WERI-Rb-1 (cell line): ENCODE results near the gene UNC13C.

ENCODE experiments used
- DNase-seq: peaks from one replicate; pipeline ENCODE4 v3.0.0-alpha.2; 2020
- H3K27ac ChIP-seq: fragments of 250-450 bp; sonication (Bioruptor Pico); 2 replicates; pipeline ENCODE4 v1.5.1; 2020; ENCODE audit warnings: mild to moderate bottlenecking, moderate library complexity
- H3K27me3 ChIP-seq: fragments of 250-450 bp; sonication (Bioruptor Pico); 2 replicates; pipeline ENCODE4 v1.5.1; 2021; ENCODE audit warnings: mild to moderate bottlenecking, low read depth, moderate library complexity; ENCODE audit not compliant: insufficient read depth, severe bottlenecking
- H3K36me3 ChIP-seq: fragments of 250-450 bp; sonication (Bioruptor Pico); 2 replicates; pipeline ENCODE4 v1.5.1; 2020; ENCODE audit warnings: mild to moderate bottlenecking, moderate library complexity
- H3K4me3 ChIP-seq: 2 replicates; pipeline ENCODE4 v1.5.1; 2011; ENCODE audit warnings: low read depth, mild to moderate bottlenecking, control low read depth, low read length
- H3K9me3 ChIP-seq: fragments of 250-450 bp; sonication (Bioruptor Pico); 2 replicates; pipeline ENCODE4 v1.5.1; 2021; ENCODE audit warnings: mild to moderate bottlenecking, moderate library complexity; ENCODE audit not compliant: severe bottlenecking
- TF ChIP-seq, protein P1 (sequence below): IDR thresholded peaks from 2 replicates; pipeline ENCODE4 v1.5.1; 2011; ENCODE audit warnings: low read depth, mild to moderate bottlenecking, control low read depth, inconsistent platforms, low read length

Gene UNC13C

DNA sequence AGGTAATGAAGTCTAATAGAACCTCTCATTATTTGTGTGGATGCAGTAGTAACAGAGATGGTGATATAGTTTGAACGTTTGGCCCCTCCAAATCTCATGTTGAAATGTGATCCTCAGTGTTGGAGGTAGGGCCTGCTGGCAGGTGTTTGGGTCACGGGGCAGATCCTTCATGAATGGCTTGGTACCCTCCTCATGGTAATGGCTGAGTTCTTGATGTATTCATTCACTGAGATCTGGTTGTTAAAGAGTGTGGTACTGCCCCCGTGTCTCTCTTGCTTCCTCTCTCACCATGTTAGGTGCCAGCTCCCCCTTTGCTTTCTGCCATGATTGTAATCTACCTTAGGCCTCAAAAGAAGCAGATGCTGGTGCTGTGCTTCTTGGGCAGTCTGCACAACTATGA is 606.8 kb downstream of the UNC13C start:
- Histone ChIP-seq H3K4me3 (no peak overlapping the region), H3K27me3 (no peaks in the 10 kb centered on the region), H3K36me3 (no peaks in the 10 kb centered on the region), H3K9me3 (no peaks in the 10 kb centered on the region), H3K27ac (no peak overlapping the region)
- TF ChIP-seq, protein P1, sequence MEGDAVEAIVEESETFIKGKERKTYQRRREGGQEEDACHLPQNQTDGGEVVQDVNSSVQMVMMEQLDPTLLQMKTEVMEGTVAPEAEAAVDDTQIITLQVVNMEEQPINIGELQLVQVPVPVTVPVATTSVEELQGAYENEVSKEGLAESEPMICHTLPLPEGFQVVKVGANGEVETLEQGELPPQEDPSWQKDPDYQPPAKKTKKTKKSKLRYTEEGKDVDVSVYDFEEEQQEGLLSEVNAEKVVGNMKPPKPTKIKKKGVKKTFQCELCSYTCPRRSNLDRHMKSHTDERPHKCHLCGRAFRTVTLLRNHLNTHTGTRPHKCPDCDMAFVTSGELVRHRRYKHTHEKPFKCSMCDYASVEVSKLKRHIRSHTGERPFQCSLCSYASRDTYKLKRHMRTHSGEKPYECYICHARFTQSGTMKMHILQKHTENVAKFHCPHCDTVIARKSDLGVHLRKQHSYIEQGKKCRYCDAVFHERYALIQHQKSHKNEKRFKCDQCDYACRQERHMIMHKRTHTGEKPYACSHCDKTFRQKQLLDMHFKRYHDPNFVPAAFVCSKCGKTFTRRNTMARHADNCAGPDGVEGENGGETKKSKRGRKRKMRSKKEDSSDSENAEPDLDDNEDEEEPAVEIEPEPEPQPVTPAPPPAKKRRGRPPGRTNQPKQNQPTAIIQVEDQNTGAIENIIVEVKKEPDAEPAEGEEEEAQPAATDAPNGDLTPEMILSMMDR: no peak
- no peak for DNase-seq

DNA sequence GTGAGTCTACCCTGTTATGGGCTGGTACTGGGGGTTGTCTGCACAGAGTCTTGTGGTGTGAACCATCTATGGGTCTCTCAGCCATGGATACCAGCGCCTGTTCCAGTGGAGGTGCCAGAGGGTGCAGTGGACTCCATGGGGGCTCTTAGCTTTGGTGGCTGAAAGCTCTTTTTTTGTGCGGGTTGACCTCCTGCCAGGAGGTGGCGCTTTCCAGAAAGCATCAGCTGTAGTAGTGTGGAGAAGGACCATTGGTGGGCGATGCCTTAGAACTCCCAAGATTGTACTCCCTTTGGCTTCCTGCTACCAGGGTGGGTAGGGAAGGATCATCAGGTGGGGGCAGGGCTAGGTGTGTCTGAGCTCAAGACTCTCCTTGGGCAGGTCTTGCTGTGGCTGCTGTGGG is 615.9 kb downstream of the UNC13C start:
- H3K9me3 ChIP-seq: no peaks in the 10 kb centered on the region
- TF ChIP-seq, protein P1: peak; percentile 26; the same call in 1 of the 2 replicates
- peak; percentile 8 for DNase-seq
- H3K27ac ChIP-seq: no peak overlapping the region
- H3K36me3 ChIP-seq: no peaks in the 10 kb centered on the region
- no peak overlapping the region for H3K4me3 ChIP-seq
- no peaks in the 10 kb centered on the region for H3K27me3 ChIP-seq

DNA sequence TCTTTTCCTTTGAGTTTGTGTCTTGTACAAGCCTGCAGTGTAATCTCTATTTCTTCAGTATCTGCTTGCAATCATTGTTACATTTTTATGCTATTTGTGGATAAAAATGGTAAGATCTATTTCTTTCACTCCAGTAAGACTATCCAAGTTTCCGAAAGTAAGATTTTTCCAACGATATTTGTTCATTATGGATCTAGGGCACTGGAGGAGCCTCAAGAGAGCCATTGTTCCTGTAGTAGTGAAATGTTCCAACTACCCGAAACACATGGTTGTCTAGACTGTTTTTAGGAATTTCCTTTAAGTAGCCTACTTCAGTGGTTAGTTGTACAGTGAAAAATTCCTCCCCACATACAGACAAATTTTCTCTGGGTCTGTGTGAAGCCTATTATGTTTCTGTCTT is 621.1 kb downstream of the UNC13C start:
- H3K27ac ChIP-seq: no peak overlapping the region
- no peak overlapping the region for H3K4me3 ChIP-seq
- H3K9me3 ChIP-seq: no peaks in the 10 kb centered on the region
- no peak for DNase-seq
- H3K27me3 ChIP-seq: no peaks in the 10 kb centered on the region
- TF ChIP-seq, protein P1: no peak
- no peaks in the 10 kb centered on the region for H3K36me3 ChIP-seq

DNA sequence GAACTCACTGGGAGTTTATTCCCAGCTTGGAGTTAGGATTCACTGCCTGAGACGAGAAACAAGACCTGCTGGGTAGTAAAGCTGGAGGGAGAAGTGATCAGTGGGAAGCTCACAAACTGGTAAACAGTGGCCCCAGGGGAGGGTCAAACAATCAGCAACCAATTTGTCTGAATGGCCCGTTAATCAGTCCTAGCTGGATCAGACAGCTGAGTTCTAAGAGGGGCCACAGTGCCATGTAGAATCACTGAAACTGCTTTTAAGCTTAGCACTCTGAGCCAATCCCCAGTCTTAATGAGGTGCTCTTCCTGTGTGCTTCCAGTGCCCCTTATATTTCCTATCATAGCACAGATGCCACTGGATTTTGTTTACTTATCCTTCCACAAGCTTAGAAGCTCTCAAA is 626.8 kb downstream of the UNC13C start:
- DNase-seq: peak; percentile 50

DNA sequence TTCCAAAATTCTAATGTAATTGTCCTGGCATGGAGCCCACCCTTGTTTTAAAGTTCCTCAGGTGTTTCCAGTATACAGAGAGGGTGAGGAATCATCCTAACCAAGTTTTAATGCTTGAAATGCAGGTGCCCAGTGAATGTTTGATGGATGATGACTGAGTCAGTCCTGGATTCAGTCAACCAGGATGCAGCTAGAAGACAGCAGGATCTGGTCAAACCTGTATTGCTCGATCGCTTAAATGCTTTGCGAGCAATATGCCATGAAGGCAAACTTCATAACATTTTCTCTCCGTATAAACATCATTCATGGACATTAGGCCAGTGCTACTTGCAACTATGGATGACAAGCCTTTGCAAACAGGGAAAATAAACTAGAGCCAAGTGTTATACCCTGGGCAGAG is 627.3 kb downstream of the UNC13C start:
- Histone ChIP-seq H3K4me3 (no peak overlapping the region), H3K27ac (no peak overlapping the region), H3K36me3 (no peaks in the 10 kb centered on the region), H3K27me3 (no peaks in the 10 kb centered on the region), H3K9me3 (no peaks in the 10 kb centered on the region)
- TF ChIP-seq, protein P1: no peak
- DNase-seq: no peak

More for the DNA sequence above, 626.8 kb downstream of the UNC13C start:
- Histone ChIP-seq H3K9me3 (no peaks in the 10 kb centered on the region), H3K36me3 (no peaks in the 10 kb centered on the region), H3K27ac (no peak overlapping the region), H3K4me3 (no peak overlapping the region), H3K27me3 (no peaks in the 10 kb centered on the region)
- TF ChIP-seq, protein P1: no peak
